Measurements from ENCODE around the gene CCM2.
"Not testable (repeated sequence)": the region's sequence is repeated elsewhere in the genome, so short reads cannot be mapped to it uniquely, and the experiment has no call there.

Gene CCM2

GRCh38 chr7:45102785-45103712, 103.0 kb downstream of the CCM2 start:
- no peak for DNase-seq (ENCODE audit: low spot score)

DNA sequence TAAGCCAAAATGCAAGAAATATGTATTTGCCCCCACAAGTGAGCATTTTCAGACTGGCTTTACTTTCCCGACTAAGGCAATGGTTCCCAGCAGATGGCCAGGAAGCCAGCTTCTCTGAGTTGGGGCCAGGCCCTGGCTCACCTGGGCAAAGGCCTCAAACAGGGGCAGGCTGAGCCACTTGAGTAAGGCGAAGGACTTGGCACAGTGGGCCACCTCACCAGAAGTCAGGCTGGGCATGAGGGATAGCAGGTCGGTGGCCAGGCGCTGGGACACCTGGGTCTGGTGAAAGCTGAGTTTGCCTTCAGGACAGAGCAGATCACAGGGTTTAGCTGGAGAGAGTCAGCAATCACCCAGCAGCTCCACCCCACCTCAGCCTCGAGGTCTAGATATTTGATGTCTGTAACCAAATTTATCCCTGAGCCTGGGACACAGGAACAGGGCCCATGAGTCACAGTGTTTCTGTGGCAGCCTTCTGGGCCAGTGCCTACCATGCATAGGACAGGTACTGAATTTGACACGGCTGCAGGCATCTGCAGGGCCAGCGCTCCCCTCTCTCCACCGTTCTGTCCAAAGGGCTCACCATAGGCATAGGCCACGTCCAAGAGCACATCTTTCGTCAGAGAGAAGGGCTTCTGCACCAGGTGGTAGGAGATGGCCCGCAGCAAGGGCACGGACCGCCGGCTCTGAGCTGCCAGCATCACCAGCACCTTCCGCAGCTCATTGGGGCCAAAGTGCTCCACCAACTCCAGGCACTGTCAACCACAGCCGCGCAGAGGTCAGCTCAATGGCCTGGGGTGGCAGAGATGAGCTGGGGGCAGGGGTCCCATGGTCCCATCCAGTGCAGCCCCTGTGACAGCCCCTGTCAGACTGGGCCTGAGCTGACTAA, 104.2 kb downstream of the CCM2 start:
- DNase-seq (ENCODE audit: low spot score) = no peak

DNA sequence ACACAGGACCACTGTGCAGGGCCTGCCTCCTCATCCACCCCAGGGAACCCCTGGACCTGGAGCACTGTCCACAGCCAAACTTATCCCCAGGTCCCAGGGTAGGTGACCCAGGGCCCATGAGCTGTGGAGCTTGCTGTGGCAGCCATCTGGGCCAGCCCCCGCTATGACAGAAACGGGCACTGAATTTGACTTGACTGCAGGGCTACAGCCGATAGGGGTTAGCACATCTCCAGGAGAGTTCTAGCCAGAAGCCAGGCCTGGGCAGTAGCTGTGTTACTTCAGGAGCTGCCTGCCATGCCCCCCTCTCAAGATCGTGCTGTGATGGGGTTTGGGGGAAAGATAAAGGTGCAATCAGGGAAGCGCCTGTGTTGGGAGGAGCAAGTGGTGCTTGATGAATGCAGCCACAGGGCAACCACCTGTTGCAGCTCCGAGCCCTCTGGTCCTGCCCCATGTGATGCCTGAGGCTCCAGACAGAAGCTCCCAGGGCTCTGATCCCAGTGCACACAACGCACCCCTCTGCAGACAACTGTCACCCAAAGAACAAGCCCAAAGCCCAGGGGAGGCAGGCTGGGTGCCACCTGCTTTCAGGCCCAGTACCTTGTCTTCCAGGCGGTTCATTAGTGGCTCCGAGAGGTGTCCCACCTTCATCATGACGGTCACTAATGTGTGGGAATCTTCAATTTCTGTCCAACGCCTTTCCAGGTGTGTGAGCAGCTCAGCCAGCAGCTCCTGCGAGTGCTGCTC, 105.0 kb downstream of the CCM2 start:
- DNase-seq (ENCODE audit: low spot score) = no peak

GRCh38 chr7:45105588-45106188, 105.7 kb downstream of the CCM2 start:
- no peak for DNase-seq (ENCODE audit: low spot score)

GRCh38 chr7:45106820-45107219, 106.8 kb downstream of the CCM2 start:
- no peak for DNase-seq (ENCODE audit: low spot score)

DNA sequence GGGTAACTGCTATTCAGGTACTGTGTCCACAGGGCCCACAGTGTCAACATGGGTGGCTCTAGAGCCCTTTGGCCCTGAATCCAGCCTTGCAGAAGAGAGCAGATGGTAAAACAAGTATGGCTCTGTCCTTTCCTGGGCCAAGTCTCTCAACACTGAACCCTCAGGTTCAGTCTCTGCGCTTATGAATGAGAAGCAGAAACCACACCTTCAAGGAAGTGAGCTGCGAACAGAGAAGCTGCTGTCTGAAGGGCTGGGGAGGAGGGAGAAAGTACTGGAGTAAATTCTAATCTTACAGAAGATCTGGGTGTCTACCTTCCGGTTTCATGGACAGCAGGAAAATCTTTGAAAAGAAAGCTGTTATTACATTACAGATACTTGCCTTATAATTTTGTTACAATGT, 107.4 kb downstream of the CCM2 start:
- no peak for DNase-seq (ENCODE audit: low spot score)

GRCh38 chr7:45108863-45109262, 108.9 kb downstream of the CCM2 start:
- DNase-seq (ENCODE audit: low spot score) = no peak

GRCh38 chr7:45111298-45112223, 111.6 kb downstream of the CCM2 start, which contains the start of gene TBRG4:
Gene TBRG4 (minus strand): TSS chr7:45111697. CDS start chr7:45109237, 2,460 bp downstream.
- DNase-seq (ENCODE audit: low spot score) = peak; percentile 96

DNA sequence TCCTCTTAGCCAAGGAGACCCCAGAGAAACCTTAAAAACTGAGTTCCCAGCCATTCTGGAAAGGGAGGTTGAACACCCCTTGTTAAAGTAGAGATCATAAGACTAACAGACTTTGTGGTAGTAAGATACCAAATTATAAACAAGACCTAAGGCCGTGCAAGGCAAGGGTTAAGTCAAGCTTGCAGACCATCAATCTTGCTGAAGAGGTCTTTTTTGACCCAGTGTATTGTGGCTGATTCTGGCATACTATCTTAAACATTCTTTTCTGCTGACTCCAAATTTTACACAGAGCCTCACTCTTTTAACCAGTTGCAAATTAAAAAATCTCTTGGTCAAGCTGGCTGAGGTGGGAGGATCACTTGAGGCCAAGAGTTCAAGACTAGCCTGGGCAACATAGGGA, 112.6 kb downstream of the CCM2 start:
- no peak for DNase-seq (ENCODE audit: low spot score)

DNA sequence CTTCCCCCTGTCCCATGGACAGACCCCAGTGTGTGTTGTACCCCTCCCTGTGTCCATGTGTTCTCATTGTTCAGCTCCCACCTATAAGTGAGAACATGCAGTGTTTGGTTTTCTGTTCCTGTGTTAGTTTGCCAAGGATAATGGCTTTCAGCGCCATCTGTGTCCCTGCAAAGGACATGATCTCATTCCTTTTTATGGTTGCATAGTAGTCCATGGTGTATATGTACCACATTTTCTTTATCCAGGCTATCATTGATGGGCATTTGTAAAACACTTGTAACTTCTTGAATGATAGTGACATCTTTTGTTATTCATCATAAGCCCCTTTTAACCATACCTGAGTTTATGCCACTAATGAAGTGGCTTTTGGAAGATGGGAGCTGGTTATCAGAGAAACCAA, 114.3 kb downstream of the CCM2 start:
- not testable (repeated sequence) for DNase-seq (ENCODE audit: low spot score)

DNA sequence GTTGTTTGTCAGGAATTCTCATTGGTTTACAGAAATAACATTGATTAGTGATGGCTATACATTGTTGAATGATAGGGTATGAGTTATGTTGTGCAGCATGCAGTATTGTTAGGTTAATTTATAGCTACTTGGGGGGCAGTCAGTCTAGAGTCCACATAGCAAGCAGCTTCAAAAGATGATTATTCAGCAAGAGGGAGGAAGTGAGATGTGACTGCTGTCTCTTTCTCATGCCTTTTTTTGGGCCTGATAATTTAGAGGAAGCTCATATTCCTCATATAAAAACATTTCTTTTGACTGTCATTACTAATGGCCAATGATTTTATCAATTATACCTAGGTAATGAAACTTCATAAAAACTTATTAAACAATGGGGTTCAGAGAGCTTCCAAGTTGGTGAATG, 114.9 kb downstream of the CCM2 start:
- no peak for DNase-seq (ENCODE audit: low spot score)

DNA sequence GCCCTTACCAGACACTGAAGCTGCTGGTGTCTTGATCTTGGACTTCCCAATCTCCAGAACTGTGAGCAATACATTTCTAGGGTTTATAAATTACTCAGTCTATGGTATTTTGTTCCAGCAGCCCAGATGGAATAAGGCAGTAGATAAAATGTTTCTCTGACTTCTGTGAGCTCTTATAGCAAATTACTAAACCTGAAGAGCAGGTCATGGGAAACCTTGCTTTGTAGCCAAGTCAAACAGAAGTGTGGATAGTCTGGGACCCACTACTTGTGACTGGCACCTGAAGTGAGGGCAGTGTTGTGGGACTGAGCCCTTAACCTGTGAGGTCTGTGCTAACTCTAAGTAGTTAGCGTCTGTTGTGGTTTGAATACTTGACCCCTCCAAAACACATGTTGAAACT, 116.0 kb downstream of the CCM2 start:
- DNase-seq (ENCODE audit: low spot score) = no peak

- no peak for DNase-seq (ENCODE audit: low spot score)
Measured at GRCh38 chr7:45117582-45117981, 117.6 kb downstream of the CCM2 start.

GRCh38 chr7:45118292-45118691, 118.3 kb downstream of the CCM2 start:
- DNase-seq (ENCODE audit: low spot score) = no peak

DNA sequence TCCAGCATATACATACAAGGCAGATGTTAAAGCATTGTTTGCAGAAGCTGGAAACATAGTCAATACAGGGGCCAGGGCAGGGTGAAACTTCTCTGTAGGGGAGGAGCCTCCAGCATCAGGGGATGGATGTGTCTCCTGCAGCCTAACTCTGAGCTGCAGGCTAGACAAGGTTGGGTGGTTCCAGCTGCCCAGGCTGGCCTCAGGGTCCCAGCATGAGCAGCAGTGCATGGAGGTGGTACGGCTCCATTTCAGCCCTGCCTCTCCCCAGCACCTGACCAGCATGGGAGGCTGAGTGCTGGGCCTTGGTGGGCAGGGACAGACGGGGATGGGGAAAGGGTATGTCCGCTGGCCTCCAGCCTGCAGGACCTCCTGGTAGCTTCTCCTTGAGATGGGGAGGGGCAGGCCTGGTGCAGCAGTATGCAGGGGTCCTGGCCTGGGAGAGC, 118.9 kb downstream of the CCM2 start:
- DNase-seq (ENCODE audit: low spot score) = no peak

GRCh38 chr7:45119550-45119949, 119.5 kb downstream of the CCM2 start:
- DNase-seq (ENCODE audit: low spot score) = no peak

DNA sequence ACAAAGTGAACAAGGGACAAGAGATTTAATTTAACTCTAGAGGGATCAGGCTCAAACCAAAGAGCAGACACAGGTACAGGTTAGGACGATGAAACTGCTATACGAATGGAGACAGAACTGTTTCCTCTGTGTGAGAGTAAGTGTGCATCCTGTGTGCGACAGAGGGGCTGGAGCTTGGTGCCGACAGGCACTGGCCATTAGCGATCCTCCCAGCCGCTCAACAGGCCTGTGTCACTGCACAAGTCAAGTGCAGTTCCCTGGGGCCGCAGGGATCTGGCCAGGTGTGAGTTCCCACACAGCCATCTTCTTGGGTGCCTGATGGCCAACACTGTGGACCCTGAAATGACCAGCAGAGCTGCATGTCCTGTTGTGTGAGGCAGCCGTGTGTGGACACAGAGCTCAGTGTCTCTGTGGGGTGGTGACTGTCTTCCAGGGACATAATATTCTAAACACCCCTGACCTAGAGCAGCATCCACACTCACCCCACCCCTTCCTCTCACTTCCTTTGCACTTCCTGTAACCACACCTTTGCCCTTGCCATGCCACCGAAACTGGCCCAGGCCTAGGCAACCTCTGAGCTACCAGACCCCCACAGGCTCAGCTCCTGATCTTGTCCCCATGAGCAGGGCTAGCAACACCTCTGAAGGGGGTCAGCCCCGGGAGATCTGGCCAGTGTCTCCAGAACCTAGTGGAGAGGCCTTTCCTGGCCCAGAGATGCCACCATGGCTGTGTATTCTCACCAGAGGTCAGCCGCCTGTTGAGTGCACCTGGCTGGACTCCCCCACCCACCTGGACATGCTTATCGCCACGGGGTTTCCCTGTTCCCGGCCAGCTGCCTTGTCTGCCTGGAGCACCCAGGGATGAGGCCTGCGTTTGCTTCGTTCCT, 123.2 kb downstream of the CCM2 start:
- DNase-seq (ENCODE audit: low spot score) = no peak

GRCh38 chr7:45123913-45124710, 124.1 kb downstream of the CCM2 start:
- DNase-seq (ENCODE audit: low spot score) = no peak
